SU-DHL-6 (cell line): Measurements from ENCODE around the gene SLC6A11.
A peak's percentile ranks its signal among the peaks of the same experiment; 100 is the strongest.

Source experiments
- H2AFZ ChIP-seq: fragments of 200-600 bp; sonication (generic); 2 replicates; pipeline ENCODE4 v1.6.1; 2014; ENCODE audit warnings: low read depth, mild to moderate bottlenecking, moderate library complexity, mixed read lengths, antibody characterized with exemption, low read length; ENCODE audit not compliant: severe bottlenecking
- H3F3A ChIP-seq: fragments of 200-600 bp; shearing (Covaris generic); 2 replicates; pipeline ENCODE4 v1.6.0; 2016; ENCODE audit warnings: antibody characterized with exemption, mild to moderate bottlenecking; ENCODE audit not compliant: insufficient read depth
- H3K27ac ChIP-seq: fragments of 200-600 bp; sonication (generic); 2 replicates; pipeline ENCODE4 v1.5.1; 2016; ENCODE audit warnings: low read depth, mild to moderate bottlenecking, low read length, moderate library complexity, mixed read lengths
- H3K27me3 ChIP-seq: fragments of 200-600 bp; sonication (generic), shearing (Covaris generic); 2 replicates; pipeline ENCODE4 v1.6.0; 2014; ENCODE audit warnings: mild to moderate bottlenecking, low read length
- H3K36me3 ChIP-seq: fragments of 200-600 bp; sonication (generic); 2 replicates; pipeline ENCODE4 v1.6.1; 2014; ENCODE audit warnings: mild to moderate bottlenecking, low read length, mixed read lengths
- H3K4me2 ChIP-seq: fragments of 300-600, 200-600 bp; shearing (Covaris generic), sonication (generic); 2 replicates; pipeline ENCODE4 v1.6.0; 2014; ENCODE audit warnings: low read length, low read depth, mild to moderate bottlenecking; ENCODE audit not compliant: poor library complexity, severe bottlenecking
- H3K4me3 ChIP-seq: fragments of 200-600 bp; sonication (generic); 2 replicates; pipeline ENCODE4 v1.5.1; 2014; ENCODE audit warnings: antibody characterized with exemption, low read length, mild to moderate bottlenecking, mixed read lengths; ENCODE audit not compliant: insufficient read depth, poor library complexity, severe bottlenecking
- H3K79me2 ChIP-seq: fragments of 200-600 bp; sonication (generic); 2 replicates; pipeline ENCODE4 v1.6.1; 2014; ENCODE audit warnings: mild to moderate bottlenecking, low read length, moderate library complexity; ENCODE audit not compliant: insufficient read depth
- H3K9ac ChIP-seq: fragments of 200-600 bp; sonication (generic); 2 replicates; pipeline ENCODE4 v1.7.0; 2014; ENCODE audit warnings: mild to moderate bottlenecking, low read length
- H3K9me2 ChIP-seq: fragments of 200-600 bp; sonication (generic); replicated peaks from 2 replicates; pipeline ENCODE4 v1.6.1; 2014; ENCODE audit warnings: low read length; ENCODE audit not compliant: insufficient read depth
- H3K9me3 ChIP-seq: fragments of 200-600 bp; sonication (generic); 2 replicates; pipeline ENCODE4 v1.6.1; 2014; ENCODE audit warnings: low read length, mixed read lengths; ENCODE audit not compliant: insufficient read depth
- H4K20me1 ChIP-seq: fragments of 200-600 bp; sonication (generic); 2 replicates; pipeline ENCODE4 v1.6.1; 2014; ENCODE audit warnings: low read depth, mild to moderate bottlenecking, antibody characterized with exemption, low read length, moderate library complexity, mixed read lengths
- EZH2phosphoT487 ChIP-seq: fragments of 200-600 bp; sonication (generic), shearing (Covaris generic); conservative IDR thresholded peaks from 2 replicates; pipeline ENCODE4 v1.6.1; 2018; ENCODE audit warnings: mild to moderate bottlenecking, antibody characterized with exemption, low read length, moderate library complexity, mixed read lengths
- TF ChIP-seq, protein P1 (sequence below): fragments of 200-600 bp; sonication (generic); IDR thresholded peaks from one replicate; pipeline ENCODE4 v1.5.1; 2017; ENCODE audit warnings: antibody characterized with exemption, mild to moderate bottlenecking, low read length, moderate library complexity; ENCODE audit not compliant: insufficient read depth, poor library complexity, severe bottlenecking

Gene SLC6A11

DNA sequence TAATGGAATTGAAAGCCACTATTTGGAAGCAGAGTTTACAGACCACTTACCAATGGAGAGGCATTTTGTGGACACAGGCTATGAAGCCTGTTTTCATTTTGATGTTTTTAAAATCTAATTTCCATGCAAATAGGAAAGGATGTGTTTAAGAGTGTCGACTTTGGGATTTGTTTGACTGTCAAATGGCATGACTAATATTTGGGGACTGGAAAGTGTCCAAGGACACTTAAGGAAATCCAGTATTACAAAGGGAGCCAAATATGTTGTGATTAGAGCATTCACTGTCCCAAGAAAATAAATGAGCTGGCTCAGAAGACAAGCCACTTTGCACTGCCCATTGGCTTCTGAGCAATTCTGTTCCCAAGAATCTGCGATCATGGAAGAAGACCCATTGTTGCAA is 34.0 kb upstream of the SLC6A11 start:
- H3K4me3 ChIP-seq: no peak overlapping the region
- H3K9me2 ChIP-seq: no peaks in the 10 kb centered on the region
- no peaks in the 10 kb centered on the region for H3K36me3 ChIP-seq
- no peaks in the 10 kb centered on the region for H3K27me3 ChIP-seq
- no peak overlapping the region for H3K4me2 ChIP-seq
- no peaks in the 10 kb centered on the region for H4K20me1 ChIP-seq
- no peaks in the 10 kb centered on the region for H3F3A ChIP-seq
- no peaks in the 10 kb centered on the region for H3K79me2 ChIP-seq
- no peak for TF ChIP-seq EZH2phosphoT487
- TF ChIP-seq, protein P1, sequence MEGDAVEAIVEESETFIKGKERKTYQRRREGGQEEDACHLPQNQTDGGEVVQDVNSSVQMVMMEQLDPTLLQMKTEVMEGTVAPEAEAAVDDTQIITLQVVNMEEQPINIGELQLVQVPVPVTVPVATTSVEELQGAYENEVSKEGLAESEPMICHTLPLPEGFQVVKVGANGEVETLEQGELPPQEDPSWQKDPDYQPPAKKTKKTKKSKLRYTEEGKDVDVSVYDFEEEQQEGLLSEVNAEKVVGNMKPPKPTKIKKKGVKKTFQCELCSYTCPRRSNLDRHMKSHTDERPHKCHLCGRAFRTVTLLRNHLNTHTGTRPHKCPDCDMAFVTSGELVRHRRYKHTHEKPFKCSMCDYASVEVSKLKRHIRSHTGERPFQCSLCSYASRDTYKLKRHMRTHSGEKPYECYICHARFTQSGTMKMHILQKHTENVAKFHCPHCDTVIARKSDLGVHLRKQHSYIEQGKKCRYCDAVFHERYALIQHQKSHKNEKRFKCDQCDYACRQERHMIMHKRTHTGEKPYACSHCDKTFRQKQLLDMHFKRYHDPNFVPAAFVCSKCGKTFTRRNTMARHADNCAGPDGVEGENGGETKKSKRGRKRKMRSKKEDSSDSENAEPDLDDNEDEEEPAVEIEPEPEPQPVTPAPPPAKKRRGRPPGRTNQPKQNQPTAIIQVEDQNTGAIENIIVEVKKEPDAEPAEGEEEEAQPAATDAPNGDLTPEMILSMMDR: no peak
- H3K9me3 ChIP-seq: no peaks in the 10 kb centered on the region
- no peak overlapping the region for H2AFZ ChIP-seq
- H3K27ac ChIP-seq: no peak overlapping the region
- no peak overlapping the region for H3K9ac ChIP-seq

DNA sequence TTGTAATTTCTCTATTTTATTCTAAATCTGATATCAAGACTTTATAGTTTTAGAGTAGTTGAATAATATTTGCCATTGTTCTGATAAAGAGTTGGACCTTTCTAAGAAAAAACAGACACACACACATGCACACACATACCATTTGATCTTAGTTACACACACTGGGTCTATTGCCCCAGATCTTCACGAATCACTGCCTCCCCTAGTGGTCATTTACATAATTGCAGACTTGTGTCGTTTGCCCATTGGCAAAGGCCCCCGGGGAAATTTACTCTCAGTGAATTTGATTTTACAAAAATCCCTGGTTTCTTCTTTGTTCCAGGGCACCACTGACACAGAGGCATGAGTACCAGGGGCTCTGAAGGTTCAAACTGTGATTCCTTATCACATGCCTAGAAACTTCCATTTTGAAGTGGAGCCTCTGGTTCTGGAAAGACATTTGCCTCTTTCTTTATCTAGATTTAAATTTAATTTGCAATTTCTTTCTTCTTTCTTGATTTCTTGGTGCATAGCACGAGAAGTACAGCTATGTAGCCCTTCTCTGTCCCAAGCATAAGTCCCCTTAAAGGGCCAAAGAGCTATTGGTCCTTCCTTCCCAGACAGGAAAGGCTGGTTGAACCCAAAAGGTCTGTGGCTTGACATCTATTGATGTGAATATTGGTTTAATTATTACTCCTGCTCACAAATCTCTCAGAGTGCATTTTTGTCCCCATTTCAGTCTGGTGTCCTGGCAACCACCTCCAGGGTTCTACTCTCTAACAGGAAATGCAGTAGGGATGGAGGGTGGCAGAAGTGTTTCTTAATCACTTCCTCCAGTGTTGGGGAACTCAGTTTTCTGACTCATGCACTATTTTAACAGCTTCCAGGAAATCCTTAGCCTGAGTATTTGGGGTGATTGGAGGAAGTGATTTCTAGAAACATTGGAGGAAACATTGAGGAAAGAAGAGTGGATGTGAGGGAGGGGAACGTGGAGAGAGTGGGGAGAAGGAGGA is 32.4 kb upstream of the SLC6A11 start:
- no peaks in the 10 kb centered on the region for H4K20me1 ChIP-seq
- no peak for TF ChIP-seq EZH2phosphoT487
- TF ChIP-seq, protein P1: peak; percentile 66
- no peak overlapping the region for H3K4me3 ChIP-seq
- H3F3A ChIP-seq: no peaks in the 10 kb centered on the region
- no peaks in the 10 kb centered on the region for H3K9me3 ChIP-seq
- H3K79me2 ChIP-seq: no peaks in the 10 kb centered on the region
- no peak overlapping the region for H3K4me2 ChIP-seq
- no peaks in the 10 kb centered on the region for H3K36me3 ChIP-seq
- H3K9me2 ChIP-seq: no peaks in the 10 kb centered on the region
- no peaks in the 10 kb centered on the region for H3K27me3 ChIP-seq
- H3K27ac ChIP-seq: no peak overlapping the region
- no peak overlapping the region for H2AFZ ChIP-seq
- H3K9ac ChIP-seq: no peak overlapping the region

DNA sequence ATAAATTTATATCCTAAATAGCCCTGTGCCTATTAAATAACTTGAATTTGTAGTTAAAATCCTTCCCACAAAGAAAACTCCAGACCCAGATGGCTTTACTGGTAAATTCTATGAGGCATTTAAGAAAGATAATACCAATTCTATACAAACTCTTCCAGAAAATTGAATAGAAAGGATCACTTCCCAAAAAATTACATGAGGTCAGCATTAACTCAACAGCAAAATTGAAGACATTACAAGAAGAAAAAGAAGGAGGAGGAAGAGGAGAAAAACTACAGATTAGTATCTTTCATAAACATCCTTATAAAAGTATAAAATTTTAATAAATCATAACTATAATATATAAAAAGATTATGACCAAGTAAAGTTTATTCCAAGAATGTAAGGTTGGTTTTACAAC is 29.4 kb upstream of the SLC6A11 start:
- Histone ChIP-seq H2AFZ (no peak overlapping the region), H3K4me3 (no peak overlapping the region), H3K4me2 (no peak overlapping the region), H3K79me2 (no peaks in the 10 kb centered on the region), H3K9me2 (no peaks in the 10 kb centered on the region), H3K36me3 (no peaks in the 10 kb centered on the region), H3K9me3 (no peaks in the 10 kb centered on the region), H4K20me1 (no peaks in the 10 kb centered on the region), H3F3A (no peaks in the 10 kb centered on the region), H3K9ac (no peak overlapping the region), H3K27me3 (no peaks in the 10 kb centered on the region), H3K27ac (no peak overlapping the region)
- no peak for TF ChIP-seq EZH2phosphoT487
- TF ChIP-seq, protein P1: no peak
